MM.1S (cell line): Measurements from ENCODE around the gene TMEM214.

Experiments used
- DNase-seq: peaks from one replicate; pipeline ENCODE4 v3.0.0-alpha.2; 2015
- H2AFZ ChIP-seq: fragments of 300-600 bp; sonication (generic); 2 replicates; pipeline ENCODE4 v1.6.0; 2016; ENCODE audit warnings: antibody characterized with exemption, low read length
- H3F3A ChIP-seq: fragments of 300-600 bp; sonication (generic); 2 replicates; pipeline ENCODE4 v1.6.1; 2016; ENCODE audit warnings: mild to moderate bottlenecking, antibody characterized with exemption, low read length, moderate library complexity, mixed read lengths; ENCODE audit not compliant: insufficient read depth
- H3K27ac ChIP-seq: fragments of 300-600 bp; sonication (generic); 2 replicates; pipeline ENCODE4 v1.5.1; 2016; ENCODE audit warnings: mild to moderate bottlenecking, low read length
- H3K27me3 ChIP-seq: fragments of 300-600 bp; sonication (generic); replicated peaks from 2 replicates; pipeline ENCODE4 v1.6.0; 2016; ENCODE audit warnings: low read length; ENCODE audit not compliant: insufficient read depth
- H3K36me3 ChIP-seq: fragments of 300-600 bp; sonication (generic); replicated peaks from 2 replicates; pipeline ENCODE4 v1.6.1; 2016; ENCODE audit warnings: mild to moderate bottlenecking, low read length, mixed read lengths; ENCODE audit not compliant: insufficient read depth
- H3K4me1 ChIP-seq: fragments of 300-600 bp; sonication (generic); 2 replicates; pipeline ENCODE4 v1.6.1; 2016; ENCODE audit warnings: low read length, mixed read lengths
- H3K4me2 ChIP-seq: fragments of 300-600 bp; sonication (generic); 2 replicates; pipeline ENCODE4 v1.6.0; 2016; ENCODE audit warnings: low read depth, low read length
- H3K4me3 ChIP-seq: fragments of 300-600 bp; sonication (generic); 2 replicates; pipeline ENCODE4 v1.5.1; 2016; ENCODE audit warnings: low read length, mixed read lengths
- H3K79me2 ChIP-seq: fragments of 300-600 bp; sonication (generic); 2 replicates; pipeline ENCODE4 v1.6.1; 2016; ENCODE audit warnings: mixed run types, low read length, mixed read lengths
- H3K9ac ChIP-seq: fragments of 300-600 bp; sonication (generic); 2 replicates; pipeline ENCODE4 v1.6.1; 2016; ENCODE audit warnings: low read length, mixed read lengths
- H3K9me2 ChIP-seq: fragments of 300-600 bp; sonication (generic); replicated peaks from 2 replicates; pipeline ENCODE4 v1.6.1; 2016; ENCODE audit warnings: mild to moderate bottlenecking, low read length, mixed read lengths; ENCODE audit not compliant: insufficient read depth
- H3K9me3 ChIP-seq: fragments of 300-600 bp; sonication (generic); replicated peaks from 2 replicates; pipeline ENCODE4 v1.6.1; 2016; ENCODE audit warnings: mild to moderate bottlenecking, low read length, mixed read lengths; ENCODE audit not compliant: insufficient read depth
- H4K20me1 ChIP-seq: fragments of 300-600 bp; sonication (generic); 2 replicates; pipeline ENCODE4 v1.6.1; 2016; ENCODE audit warnings: mild to moderate bottlenecking, low read length, moderate library complexity, mixed read lengths; ENCODE audit not compliant: insufficient read depth
- CTCF ChIP-seq: fragments of 300-600 bp; sonication (generic); IDR thresholded peaks from 2 replicates; pipeline ENCODE4 v1.5.1; 2016; ENCODE audit warnings: antibody characterized with exemption, low read length, mixed read lengths
- EZH2 ChIP-seq: fragments of 300-600 bp; sonication (generic); optimal IDR thresholded peaks from 2 replicates; pipeline ENCODE3; 2017; ENCODE audit warnings: low read depth, mild to moderate bottlenecking, antibody characterized with exemption, low read length, mixed read lengths
- EZH2phosphoT487 ChIP-seq: fragments of 300-600 bp; sonication (generic); IDR thresholded peaks from 2 replicates; pipeline ENCODE4 v1.6.1; 2018; ENCODE audit warnings: antibody characterized with exemption, low read length

Gene TMEM214

GRCh38 chr2:27040282-27040681 lies 7.5 kb downstream of the TMEM214 start:
- H3K27me3 ChIP-seq, result no peaks in the 10 kb centered on the region
- peaks cover 17% of the 10 kb centered on the region for H3K79me2 ChIP-seq
- no peak overlapping the region for H2AFZ ChIP-seq
- H3K4me1 ChIP-seq, result no peaks in the 10 kb centered on the region
- no peaks in the 10 kb centered on the region for H3K9me3 ChIP-seq
- no peaks in the 10 kb centered on the region for H4K20me1 ChIP-seq
- DNase-seq, result no peak
- peaks cover 11% of the 10 kb centered on the region for H3K36me3 ChIP-seq
- no peaks in the 10 kb centered on the region for H3K9me2 ChIP-seq
- H3K4me3 ChIP-seq, result no peak overlapping the region
- no peak overlapping the region for H3K9ac ChIP-seq
- H3K27ac ChIP-seq, result no peak overlapping the region
- no peak overlapping the region for H3K4me2 ChIP-seq
- no peak for TF ChIP-seq CTCF
- TF ChIP-seq EZH2phosphoT487, result no peak
- no peak for TF ChIP-seq EZH2
- no peaks in the 10 kb centered on the region for H3F3A ChIP-seq

- H3K4me1 ChIP-seq, result no peaks in the 10 kb centered on the region
- no peak overlapping the region for H3K4me3 ChIP-seq
- peaks cover 11% of the 10 kb centered on the region for H3K36me3 ChIP-seq
- H3K27me3 ChIP-seq, result no peaks in the 10 kb centered on the region
- H3K9me3 ChIP-seq, result no peaks in the 10 kb centered on the region
- no peaks in the 10 kb centered on the region for H3K9me2 ChIP-seq
- H2AFZ ChIP-seq, result no peak overlapping the region
- no peak overlapping the region for H3K27ac ChIP-seq
- H3K79me2 ChIP-seq, result peaks cover 3% of the 10 kb centered on the region
- no peak overlapping the region for H3K9ac ChIP-seq
- H3K4me2 ChIP-seq, result no peak overlapping the region
- H3F3A ChIP-seq, result no peaks in the 10 kb centered on the region
- no peak for DNase-seq
- no peaks in the 10 kb centered on the region for H4K20me1 ChIP-seq
- TF ChIP-seq CTCF, result no peak
- TF ChIP-seq EZH2phosphoT487, result no peak
- no peak for TF ChIP-seq EZH2
Measured at GRCh38 chr2:27041752-27042151, 9.0 kb downstream of the TMEM214 start.

GRCh38 chr2:27042159-27042661 lies 9.4 kb downstream of the TMEM214 start:
- no peak overlapping the region for H3K9ac ChIP-seq
- no peak overlapping the region for H3K27ac ChIP-seq
- no peaks in the 10 kb centered on the region for H4K20me1 ChIP-seq
- TF ChIP-seq CTCF (no peak), EZH2 (no peak), EZH2phosphoT487 (no peak)
- H3K9me2 ChIP-seq, result no peaks in the 10 kb centered on the region
- no peaks in the 10 kb centered on the region for H3K27me3 ChIP-seq
- no peak overlapping the region for H3K4me3 ChIP-seq
- H3K36me3 ChIP-seq, result peaks cover 10% of the 10 kb centered on the region
- H3K4me1 ChIP-seq, result no peaks in the 10 kb centered on the region
- no peaks in the 10 kb centered on the region for H3K9me3 ChIP-seq
- DNase-seq, result no peak
- peaks cover 3% of the 10 kb centered on the region; the same call in 1 of the 2 replicates for H3K79me2 ChIP-seq
- no peak overlapping the region for H2AFZ ChIP-seq
- 0 out of 2 replicates have a peak, but pooled peaks cover under 1% of the 10 kb centered on the region for H3F3A ChIP-seq
- no peak overlapping the region for H3K4me2 ChIP-seq
